ENCODE data around the gene GNAI3. TPM values are rescaled to one million over a fixed set of nuclear protein-coding genes. Genes with fewer than 3 reads are reported as not detected.

Gene GNAI3
- total and polyA plus RNA-seq, 2 of the 8 experiments (the other 6 are each of a cell fraction or from before 2014, with no cell fraction given), result 4.0 to 9.8 TPM

GRCh38 chr1:109527098-109527811, 21.2 kb upstream of the GNAI3 start:
- Histone ChIP-seq H3K4me3 (ENCODE audit: extremely low read depth in 1 of 4, insufficient read depth in 2 of 4, low read depth in 3 of 4, low read length in 4 of 4) (no peak overlapping the region), H3K9ac (replicated peaks in 1 of 4; ENCODE audit: extremely low read depth in 1 of 4, low read depth in 3 of 4, low read length in 3 of 4) (no peak overlapping the region), H4K5ac (ENCODE audit: insufficient read length, low read depth, low read length) (no peak overlapping the region), H3K27me3 (replicated peaks in 1 of 4; ENCODE audit: control insufficient read depth in 3 of 4, extremely low read depth in 1 of 4, insufficient read depth in 3 of 4, low read length in 3 of 4) (no peaks in the 10 kb centered on the region), H4K8ac (ENCODE audit: extremely low read depth, insufficient read depth, low read length) (0 out of 2 replicates have a peak overlapping the region, but pooled peaks have one; percentile 53), H3K9me3 (ENCODE audit: insufficient read depth in 2 of 2, low read depth in 1 of 2, low read length in 1 of 2) (no peaks in the 10 kb centered on the region), H3K4me1 (replicated peaks in 1 of 4; ENCODE audit: control insufficient read depth in 3 of 4, insufficient read depth in 4 of 4, low read length in 3 of 4) (peaks cover 0 to 3% (median 0%) of the 10 kb centered on the region in 4 experiments; a peak in 1 of 7 replicates), H2BK12ac (ENCODE audit: low read depth, low read length) (no peak overlapping the region), H3K4me2 (ENCODE audit: insufficient read depth in 1 of 2, low read depth in 2 of 2, low read length in 2 of 2) (no peak overlapping the region), H3K79me2 (ENCODE audit: control insufficient read depth in 1 of 2, insufficient read depth in 2 of 2, low read length in 2 of 2) (no peaks in the 10 kb centered on the region), H3K23ac (ENCODE audit: insufficient read length) (no peak overlapping the region), H3K14ac (ENCODE audit: insufficient read length) (no peak overlapping the region), H2AK5ac (ENCODE audit: low read depth, low read length) (no peak overlapping the region), H3K36me3 (ENCODE audit: control insufficient read depth in 2 of 4, insufficient read depth in 4 of 4, low read length in 3 of 4) (no peaks in the 10 kb centered on the region), H3K23me2 (ENCODE audit: low read depth, low read length) (no peaks in the 10 kb centered on the region; the same call in 1 of the 2 replicates), H3K79me1 (ENCODE audit: low read depth, low read length) (no peaks in the 10 kb centered on the region), H3K56ac (replicated peaks; ENCODE audit: insufficient read length, low read depth, low read length) (no peak overlapping the region), H3K27ac (ENCODE audit: low read depth, low read length) (no peak overlapping the region), H3K4ac (replicated peaks; ENCODE audit: insufficient read length, low read depth, low read length) (no peak overlapping the region), H4K20me1 (replicated peaks in 1 of 2; ENCODE audit: control insufficient read depth in 1 of 2, insufficient read depth in 2 of 2, low read length in 2 of 2) (no peaks in the 10 kb centered on the region), H4K91ac (replicated peaks; ENCODE audit: insufficient read length, low read length) (no peak overlapping the region), H2BK20ac (ENCODE audit: low read length) (no peak overlapping the region), H3K18ac (ENCODE audit: extremely low read depth, low read length) (no peak overlapping the region), H2BK120ac (replicated peaks; ENCODE audit: low read depth, low read length) (no peak overlapping the region), H2BK15ac (ENCODE audit: low read length) (no peak overlapping the region), H2AFZ (ENCODE audit: low read length) (no peak overlapping the region), H2BK5ac (ENCODE audit: low read depth, low read length) (no peak overlapping the region)
- FAIRE-seq, result no peak
- 88% methylated on average over 14 of the region's 14 CpGs; no CpG with 5 or more reads in 1 of the 2 experiments for WGBS, 2 experiments (ENCODE audit: extremely low coverage in 1 of 2, insufficient coverage in 1 of 2, insufficient read length in 1 of 2, insufficient replicate concordance in 2 of 2, low coverage in 1 of 2, low lambda C conversion rate in 2 of 2, missing lambda C conversion rate in 1 of 2)
- ChIA-PET CTCF (ENCODE audit: partially characterized antibody) (interaction anchor here (0.7 to 26.3 kb wide), 4 partner anchors 11 to 263 kb away, joined by 3 to 1755 read pairs (median 4); partner anchors contain the start of genes AMIGO1, ATXN7L2 and CYB561D1), POLR2A (ENCODE audit: partially characterized antibody) (interaction anchor here (1.2 kb wide), 1 partner anchor 34 kb away, joined by 3 read pairs; the partner anchor contains the start of gene CYB561D1)
- TF ChIP-seq JUND (IDR thresholded peaks at IDR 0.05; ENCODE audit: low read length), result no peak
- TF ChIP-seq SUZ12 (IDR thresholded peaks at IDR 0.05; ENCODE audit: low read length), result peak; percentile 14; the same call in 1 of the 2 replicates
- TF ChIP-seq SIRT6 (IDR thresholded peaks at IDR 0.05; ENCODE audit: low read length), result no peak
- TF ChIP-seq GABPA (IDR thresholded peaks at IDR 0.05; ENCODE audit: borderline replicate concordance, insufficient read depth, low read length), result no peak
- no peak for TF ChIP-seq EZH2 (IDR thresholded peaks at IDR 0.05; ENCODE audit: low read depth, low read length, severe bottlenecking)
- no peak for DNase-seq (ENCODE audit: low read depth in 1 of 2, low spot score in 2 of 2)

Measured in H1 (cell line).